Adipocyte (in vitro differentiated cells): Measurements from ENCODE around the gene ZFP30.
A peak's percentile ranks its signal among the peaks of the same experiment; 100 is the strongest.

Experiments used
- DNase-seq: peaks from one replicate; pipeline ENCODE4 v3.0.0-alpha.2; 2015; ENCODE audit warnings: low read depth
- H3K27me3 ChIP-seq: replicated peaks from 2 replicates; pipeline ENCODE4 v1.7.0; 2013; ENCODE audit warnings: mild to moderate bottlenecking, low read length, moderate library complexity; ENCODE audit not compliant: control insufficient read depth, insufficient read depth
- H3K36me3 ChIP-seq: 2 replicates; pipeline ENCODE4 v1.7.0; 2013; ENCODE audit warnings: low read length, mild to moderate bottlenecking, moderate library complexity; ENCODE audit not compliant: control insufficient read depth, insufficient read depth, severe bottlenecking
- H3K4me1 ChIP-seq: 2 replicates; pipeline ENCODE4 v1.7.0; 2013; ENCODE audit warnings: mild to moderate bottlenecking, low read length, moderate library complexity; ENCODE audit not compliant: control insufficient read depth, insufficient read depth
- H3K4me3 ChIP-seq: 2 replicates; pipeline ENCODE4 v1.7.0; 2013; ENCODE audit warnings: mild to moderate bottlenecking, low read length, moderate library complexity
- H3K9ac ChIP-seq: 2 replicates; pipeline ENCODE4 v1.7.0; 2013; ENCODE audit warnings: mild to moderate bottlenecking, low read length, moderate library complexity
- H3K9me3 ChIP-seq: 2 replicates; pipeline ENCODE4 v1.7.0; 2013; ENCODE audit warnings: mild to moderate bottlenecking, low read length, moderate library complexity; ENCODE audit not compliant: control insufficient read depth

ZFP30 gene

GRCh38 chr19:37654629-37655300, 500 bp downstream of the ZFP30 start:
- Histone ChIP-seq H3K4me1 (peaks cover 20% of the 10 kb centered on the region), H3K4me3 (peak overlapping the region; percentile 98), H3K9ac (peak overlapping the region; percentile 96), H3K9me3 (peaks cover 5% of the 10 kb centered on the region), H3K27me3 (no peaks in the 10 kb centered on the region), H3K36me3 (no peaks in the 10 kb centered on the region)
- DNase-seq: peak; percentile 67

DNA sequence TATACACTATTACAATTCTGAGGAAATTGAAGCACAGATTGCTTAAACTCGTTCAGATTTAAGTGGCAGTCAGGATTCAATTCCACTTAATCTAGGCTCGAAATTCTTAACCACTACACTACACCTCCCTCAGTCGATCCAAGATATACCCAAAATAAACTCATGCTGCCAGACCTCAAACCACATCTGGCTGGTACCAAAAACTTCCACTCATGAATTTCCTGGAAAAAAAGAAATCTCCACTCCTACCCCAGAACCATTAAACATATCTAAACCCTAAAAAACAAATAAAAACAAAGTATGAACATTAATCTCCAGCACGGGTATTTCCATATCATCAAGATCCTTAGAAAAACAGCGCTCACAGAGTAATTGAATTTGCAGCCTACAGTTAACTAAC, 1.1 kb downstream of the ZFP30 start:
- Histone ChIP-seq H3K9ac (peak overlapping the region; percentile 96), H3K9me3 (peaks cover 10% of the 10 kb centered on the region), H3K4me1 (peaks cover 20% of the 10 kb centered on the region), H3K4me3 (peak overlapping the region; percentile 98), H3K36me3 (peaks cover 4% of the 10 kb centered on the region), H3K27me3 (no peaks in the 10 kb centered on the region)
- peak; percentile 27 for DNase-seq

DNA sequence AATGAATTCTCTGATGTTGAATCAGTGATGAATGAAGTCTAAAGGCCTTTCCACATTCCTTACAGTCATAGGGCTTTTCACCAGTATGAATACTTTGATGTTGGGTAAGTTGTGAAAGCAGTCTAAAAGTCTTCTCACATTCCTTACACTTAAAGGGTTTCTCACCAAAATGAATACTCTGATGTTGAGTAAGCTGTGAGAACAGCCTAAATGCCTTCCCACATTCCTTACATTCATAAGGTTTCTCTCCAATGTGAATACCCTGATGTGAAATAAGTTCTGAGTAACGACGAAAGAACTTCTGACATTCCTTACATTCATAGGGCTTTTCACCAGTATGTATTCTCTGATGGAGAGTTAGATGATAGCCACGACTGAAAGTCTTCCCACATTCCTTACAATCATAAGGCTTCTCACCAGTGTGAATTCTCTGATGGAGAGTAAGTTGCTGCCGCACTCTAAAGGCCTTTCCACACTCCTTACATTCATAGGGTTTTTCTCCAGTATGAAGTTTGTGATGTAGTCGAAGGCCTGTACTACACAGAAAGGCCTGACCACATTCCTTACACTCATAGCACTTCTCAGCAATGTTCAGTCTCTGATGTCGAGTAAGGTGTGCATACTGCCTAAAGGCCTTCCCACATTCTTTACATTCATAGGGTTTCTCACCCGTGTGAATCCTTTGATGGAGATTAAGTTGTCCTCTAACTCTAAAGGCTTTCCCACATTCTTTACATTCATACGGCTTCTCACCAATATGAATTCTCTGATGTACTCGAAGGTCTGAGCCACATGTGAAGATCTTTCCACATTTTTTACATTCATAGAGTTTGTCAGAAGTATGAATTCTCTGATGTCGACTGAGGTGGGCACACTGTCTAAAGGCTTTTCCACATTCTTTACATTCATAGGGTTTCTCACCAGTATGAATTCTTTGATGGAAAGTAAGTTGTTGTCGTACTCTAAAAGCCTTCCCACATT, 19.9 kb downstream of the ZFP30 start:
- Histone ChIP-seq H3K4me1 (no peaks in the 10 kb centered on the region), H3K36me3 (peaks cover 65% of the 10 kb centered on the region), H3K27me3 (no peaks in the 10 kb centered on the region), H3K9ac (no peak overlapping the region), H3K4me3 (peak overlapping the region; percentile 68), H3K9me3 (peaks cover 97% of the 10 kb centered on the region)
- DNase-seq: no peak

DNA sequence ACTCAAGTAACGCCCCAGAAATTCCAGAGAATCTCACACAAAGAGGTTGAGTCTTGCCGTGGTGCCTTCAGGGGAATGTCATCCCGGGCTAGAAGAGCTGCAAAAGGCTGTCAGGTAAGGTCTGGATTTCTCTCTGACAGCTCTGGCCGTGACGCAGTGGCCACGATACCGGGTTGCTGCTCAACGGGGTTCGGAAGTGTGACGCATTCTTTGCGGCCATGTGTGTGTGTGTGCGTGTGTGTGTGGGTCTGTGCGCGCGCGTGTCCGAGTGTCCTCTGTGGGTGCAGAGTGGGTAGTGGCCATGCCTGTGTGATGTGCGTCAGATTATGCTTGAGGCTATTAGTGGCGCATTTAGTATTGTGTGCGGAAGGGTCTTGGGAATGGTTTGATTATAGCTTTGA, 60.3 kb downstream of the ZFP30 start:
- Histone ChIP-seq H3K4me3 (peak overlapping the region; percentile 92), H3K27me3 (no peaks in the 10 kb centered on the region), H3K9me3 (peaks cover 6% of the 10 kb centered on the region), H3K4me1 (peaks cover 9% of the 10 kb centered on the region), H3K9ac (peak overlapping the region; percentile 84), H3K36me3 (peaks cover 7% of the 10 kb centered on the region)
- peak; percentile 77 for DNase-seq

DNA sequence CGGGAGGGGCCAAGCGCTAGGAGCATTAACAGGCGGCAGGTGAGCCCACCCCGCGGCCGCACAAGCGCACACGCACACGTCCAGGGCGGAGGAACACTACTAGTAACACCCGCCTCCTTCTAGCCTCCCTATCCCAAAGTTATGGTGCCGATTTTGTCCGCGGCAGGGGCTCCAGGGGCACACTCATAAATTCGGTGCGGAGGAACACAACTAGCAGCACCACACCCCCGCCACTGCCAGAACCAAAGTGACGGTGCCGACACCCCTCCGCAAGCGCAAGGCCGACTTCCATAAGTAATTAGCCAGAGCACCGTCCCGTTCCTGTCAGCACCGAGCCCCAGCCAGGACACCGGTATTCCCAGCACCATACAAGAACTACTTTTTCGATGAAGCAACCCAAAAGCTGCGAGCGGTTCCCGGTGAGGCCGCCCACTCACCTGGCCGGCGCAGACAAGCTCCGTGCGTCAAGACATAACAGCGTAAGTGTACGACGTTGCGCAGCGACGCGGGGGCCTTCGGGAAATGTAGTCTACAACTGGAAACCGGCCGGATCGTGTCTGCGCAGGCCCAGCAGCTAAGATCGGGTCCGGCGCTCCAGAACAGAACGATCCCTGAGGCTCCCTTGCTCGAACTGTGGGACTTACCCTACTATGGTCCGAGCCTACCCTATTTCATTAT, 60.8 kb downstream of the ZFP30 start, which contains the start of the genes ZNF540 and ZNF571:
Gene ZNF540 (plus strand): TSS at position 573 of the 678 bp plus-strand sequence. CDS start 3,572 bp downstream, outside the sequence.
Gene ZNF571 (minus strand): TSS at position 489 of the 678 bp plus-strand sequence. CDS start 8,116 bp downstream, outside the sequence.
- Histone ChIP-seq H3K27me3 (no peaks in the 10 kb centered on the region), H3K9me3 (peaks cover under 1% of the 10 kb centered on the region), H3K9ac (peak within 1 kb of the TSS; percentile 84), H3K4me3 (peak within 1 kb of the TSS; percentile 92), H3K36me3 (peaks cover 1% of the 10 kb centered on the region), H3K4me1 (peaks cover 9% of the 10 kb centered on the region)
- peak; percentile 98 for DNase-seq

GRCh38 chr19:37593996-37594303, 61.3 kb downstream of the ZFP30 start:
- H3K9me3 ChIP-seq: no peaks in the 10 kb centered on the region
- peak overlapping the region; percentile 84 for H3K9ac ChIP-seq
- DNase-seq: no peak
- H3K27me3 ChIP-seq: no peaks in the 10 kb centered on the region
- H3K4me3 ChIP-seq: peak overlapping the region; percentile 92
- no peaks in the 10 kb centered on the region for H3K36me3 ChIP-seq
- H3K4me1 ChIP-seq: peaks cover 9% of the 10 kb centered on the region

DNA sequence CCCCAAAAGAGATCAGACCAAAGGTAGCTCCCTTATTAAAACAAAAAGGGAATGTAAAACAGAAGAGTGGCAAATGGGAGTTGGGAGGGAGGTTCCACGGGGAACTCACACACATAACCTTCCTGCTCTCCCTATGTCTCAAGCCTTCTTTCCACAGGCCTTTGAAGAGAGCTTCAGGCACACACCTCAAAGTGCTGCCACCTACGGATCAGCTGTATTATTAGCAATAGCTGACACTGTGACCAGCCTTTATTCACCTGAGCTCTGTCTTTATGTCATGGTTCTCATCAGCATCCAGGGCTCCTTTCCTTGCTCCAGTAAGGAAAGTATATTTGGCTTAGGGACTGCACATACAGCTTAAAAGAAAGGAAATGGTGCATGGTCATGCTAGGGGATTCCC, 71.9 kb downstream of the ZFP30 start:
- Histone ChIP-seq H3K4me3 (peak overlapping the region; percentile 11), H3K4me1 (no peaks in the 10 kb centered on the region), H3K27me3 (no peaks in the 10 kb centered on the region), H3K9me3 (peaks cover 78% of the 10 kb centered on the region), H3K36me3 (peaks cover 48% of the 10 kb centered on the region), H3K9ac (no peak overlapping the region)
- DNase-seq: no peak

DNA sequence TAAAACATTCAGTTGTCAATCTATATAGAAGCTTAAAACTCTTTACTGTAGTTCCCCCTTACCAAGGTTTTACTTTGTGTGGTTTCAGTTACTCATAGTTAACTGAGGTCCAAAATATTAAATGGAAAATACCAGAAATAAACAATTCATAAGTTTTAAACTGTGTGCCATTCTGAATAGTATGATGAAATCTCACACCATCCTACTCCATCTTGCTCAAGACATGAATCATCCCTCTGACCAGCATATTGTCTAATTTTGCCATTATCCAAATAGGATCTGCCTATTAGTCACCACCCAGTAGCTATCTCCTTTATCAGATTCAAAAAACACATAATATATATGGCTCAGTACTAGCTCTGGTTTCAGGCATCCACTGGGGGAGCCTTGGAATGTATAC, 83.1 kb downstream of the ZFP30 start:
- peaks cover 14% of the 10 kb centered on the region for H3K36me3 ChIP-seq
- no peaks in the 10 kb centered on the region for H3K27me3 ChIP-seq
- DNase-seq: no peak
- H3K4me3 ChIP-seq: no peak overlapping the region
- H3K9me3 ChIP-seq: no peaks in the 10 kb centered on the region
- no peaks in the 10 kb centered on the region for H3K4me1 ChIP-seq
- H3K9ac ChIP-seq: no peak overlapping the region

DNA sequence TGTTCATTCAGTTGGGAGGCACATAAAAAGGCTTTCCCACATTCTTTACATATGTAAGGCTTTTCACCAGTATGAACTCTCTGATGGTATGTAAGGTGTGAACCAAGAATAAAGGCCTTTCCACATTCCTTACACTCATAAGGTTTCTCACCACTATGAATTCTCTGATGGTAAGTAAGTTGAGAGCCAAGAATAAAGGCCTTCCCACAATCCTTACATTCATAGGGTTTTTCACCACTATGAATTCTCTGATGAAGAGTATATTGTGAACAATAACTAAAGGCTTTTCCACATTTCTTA, 89.9 kb downstream of the ZFP30 start:
- DNase-seq: no peak
- Histone ChIP-seq H3K4me3 (peak overlapping the region; percentile 69), H3K36me3 (peaks cover 55% of the 10 kb centered on the region), H3K27me3 (no peaks in the 10 kb centered on the region), H3K4me1 (no peaks in the 10 kb centered on the region), H3K9me3 (no peaks in the 10 kb centered on the region), H3K9ac (no peak overlapping the region)

DNA sequence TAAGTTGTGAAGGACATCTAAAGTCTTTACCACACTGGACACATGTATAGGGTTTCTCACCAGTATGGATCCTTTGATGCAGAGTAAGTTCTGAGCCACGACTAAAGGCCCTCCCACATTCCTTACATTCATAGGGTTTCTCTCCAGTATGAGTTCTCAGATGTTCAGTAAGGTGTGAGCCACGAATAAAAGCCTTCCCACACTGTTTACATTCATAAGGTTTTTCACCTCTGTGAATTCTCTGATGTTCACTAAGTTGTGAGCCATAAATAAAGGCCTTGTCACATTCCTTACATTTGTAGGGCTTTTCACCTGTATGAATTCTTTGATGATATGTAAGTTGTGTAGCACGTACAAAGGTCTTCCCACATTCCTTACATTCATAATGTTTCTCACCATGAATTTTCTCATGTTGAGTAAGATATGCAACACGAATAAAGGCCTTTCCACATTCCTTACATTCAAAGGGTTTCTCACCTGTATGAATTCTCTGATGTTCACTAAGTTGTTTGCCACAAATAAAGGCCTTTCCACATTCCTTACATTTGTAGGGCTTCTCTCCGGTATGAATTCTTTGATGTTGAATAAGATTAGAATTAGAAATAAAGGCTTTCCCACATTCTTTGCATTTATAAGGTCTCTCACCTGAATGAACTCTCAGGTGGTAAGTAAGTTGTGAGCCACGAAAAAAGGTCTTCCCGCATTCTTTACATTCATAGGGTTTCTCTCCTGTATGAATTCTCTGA, 90.5 kb downstream of the ZFP30 start:
- no peak for DNase-seq
- Histone ChIP-seq H3K9me3 (peaks cover 1% of the 10 kb centered on the region), H3K27me3 (no peaks in the 10 kb centered on the region), H3K36me3 (peaks cover 55% of the 10 kb centered on the region), H3K4me3 (peak overlapping the region; percentile 69), H3K9ac (no peak overlapping the region), H3K4me1 (no peaks in the 10 kb centered on the region)
